ENCODE measurements around the gene KRT4. TPM values are rescaled to one million over a fixed set of nuclear protein-coding genes. Genes with fewer than 3 reads are reported as not detected.

Gene KRT4
- total and polyA plus RNA-seq, 7 donors: 0.86 to 18.6 TPM; not detected in 5

- no peak overlapping the region for H3K27ac ChIP-seq
- intact Hi-C loops (cut with DNase I): no loop called here
- TF ChIP-seq EP300 (IDR thresholded peaks at IDR 0.05) (no peak), POLR2AphosphoS5 (IDR thresholded peaks at IDR 0.05) (no peak), POLR2A (IDR thresholded peaks at IDR 0.05) (no peak), CTCF (IDR thresholded peaks at IDR 0.05) (no peak)
- peaks cover 0 to 6% (median 0%) of the 10 kb centered on the region in 3 donors for H3K27me3 ChIP-seq
- peaks cover 0 to 11% (median under 1%) of the 10 kb centered on the region in 4 donors for H3K4me1 ChIP-seq
- no peak for DNase-seq
- H3K4me3 ChIP-seq: no peak overlapping the region
- no peaks in the 10 kb centered on the region for H3K9me3 ChIP-seq
- whole genome bisulfite sequencing, 2 donors: 89 to 93% methylated on average over 8 of the region's 8 CpGs
- no peaks in the 10 kb centered on the region for H3K36me3 ChIP-seq
These were observed 3.2 kb upstream of the KRT4 start for GRCh38 chr12:52817003-52817698.

- Histone ChIP-seq H3K27me3 (peaks cover 0 to 6% (median 0%) of the 10 kb centered on the region in 3 donors), H3K9me3 (no peaks in the 10 kb centered on the region), H3K4me3 (no peak overlapping the region), H3K27ac (no peak overlapping the region), H3K36me3 (no peaks in the 10 kb centered on the region), H3K4me1 (peaks cover 0 to 7% (median 0%) of the 10 kb centered on the region in 4 donors)
- WGBS, 2 donors: 78 to 79% methylated on average over 9 of the region's 9 CpGs
- TF ChIP-seq EP300 (IDR thresholded peaks at IDR 0.05) (no peak), POLR2A (IDR thresholded peaks at IDR 0.05) (no peak), CTCF (IDR thresholded peaks at IDR 0.05) (no peak), POLR2AphosphoS5 (IDR thresholded peaks at IDR 0.05) (no peak)
- intact Hi-C loops (cut with DNase I): no loop called here
- no peak for DNase-seq
These were observed 2.0 kb upstream of the KRT4 start for GRCh38 chr12:52815676-52816588.

- TF ChIP-seq POLR2A (IDR thresholded peaks at IDR 0.05) (no peak), POLR2AphosphoS5 (IDR thresholded peaks at IDR 0.05) (no peak), EP300 (IDR thresholded peaks at IDR 0.05) (no peak), CTCF (IDR thresholded peaks at IDR 0.05) (no peak)
- no peaks in the 10 kb centered on the region for H3K9me3 ChIP-seq
- 94 to 96% methylated on average over 4 of the region's 4 CpGs for WGBS, 2 donors
- intact Hi-C loops (cut with DNase I): no loop called here
- H3K4me1 ChIP-seq: peaks cover 0 to 7% (median 0%) of the 10 kb centered on the region in 4 donors
- DNase-seq: no peak
- peaks cover 0 to 6% (median 0%) of the 10 kb centered on the region in 3 donors for H3K27me3 ChIP-seq
- H3K36me3 ChIP-seq: no peaks in the 10 kb centered on the region
- no peak overlapping the region for H3K27ac ChIP-seq
- H3K4me3 ChIP-seq: no peak overlapping the region
These were observed 1.2 kb upstream of the KRT4 start for GRCh38 chr12:52815161-52815560.

- H3K27me3 ChIP-seq: peaks cover 0 to 3% (median 0%) of the 10 kb centered on the region in 3 donors
- H3K27ac ChIP-seq: no peak overlapping the region
- no peak overlapping the region for H3K4me3 ChIP-seq
- intact Hi-C loops (cut with DNase I): no loop called here
- H3K36me3 ChIP-seq: no peaks in the 10 kb centered on the region
- no peak for DNase-seq
- H3K4me1 ChIP-seq: peaks cover 0 to 7% (median 0%) of the 10 kb centered on the region in 4 donors
- no peaks in the 10 kb centered on the region for H3K9me3 ChIP-seq
- WGBS, 2 donors: 78 to 85% methylated on average over 4 of the region's 4 CpGs
- TF ChIP-seq EP300 (IDR thresholded peaks at IDR 0.05) (no peak), CTCF (IDR thresholded peaks at IDR 0.05) (no peak), POLR2AphosphoS5 (IDR thresholded peaks at IDR 0.05) (no peak), POLR2A (IDR thresholded peaks at IDR 0.05) (no peak)
These were observed 817 bp upstream of the KRT4 start for GRCh38 chr12:52814710-52815155.
